Endodermal cell (in vitro differentiated cells): ENCODE measurements around the gene RNF215. TPM values are rescaled to one million over a fixed set of nuclear protein-coding genes. Genes with fewer than 3 reads are reported as not detected.
A peak's percentile ranks its signal among the peaks of the same experiment; 100 is the strongest.

Source experiments
- DNase-seq: peaks from one replicate; pipeline ENCODE4 v3.0.0-alpha.2; 2017
- H3K27ac ChIP-seq: 2 replicates; pipeline ENCODE4 v1.5.1; 2013; ENCODE audit warnings: mild to moderate bottlenecking, low read depth, low read length, moderate library complexity
- H3K27me3 ChIP-seq: 2 replicates; pipeline ENCODE4 v1.6.1; 2013; ENCODE audit warnings: mild to moderate bottlenecking, low read length, moderate library complexity; ENCODE audit not compliant: insufficient read depth, control insufficient read depth, poor library complexity, severe bottlenecking
- H3K36me3 ChIP-seq: 2 replicates; pipeline ENCODE4 v1.7.0; 2013; ENCODE audit warnings: mild to moderate bottlenecking, low read length, moderate library complexity; ENCODE audit not compliant: control insufficient read depth, insufficient read depth
- H3K4me1 ChIP-seq: one replicate; pipeline ENCODE4 v1.7.0; 2013; ENCODE audit warnings: low read length; ENCODE audit not compliant: control insufficient read depth, insufficient read depth
- H3K4me3 ChIP-seq: 2 replicates; pipeline ENCODE4 v1.5.1; 2013; ENCODE audit warnings: mild to moderate bottlenecking, low read length, moderate library complexity
- H3K9ac ChIP-seq: 2 replicates; pipeline ENCODE4 v1.6.1; 2013; ENCODE audit warnings: mild to moderate bottlenecking, low read length, moderate library complexity; ENCODE audit not compliant: poor library complexity, severe bottlenecking; ENCODE audit errors: extremely low read depth
- H3K9me3 ChIP-seq: 2 replicates; pipeline ENCODE4 v1.6.1; 2013; ENCODE audit warnings: mild to moderate bottlenecking, low read length, moderate library complexity; ENCODE audit not compliant: control insufficient read depth
- H3K27ac Mint-ChIP-seq: 2 replicates; pipeline ENCODE4 v1.8.0; 2020; ENCODE audit warnings: mixed read lengths
- H3K27me3 Mint-ChIP-seq: 2 replicates; pipeline ENCODE4 v1.8.0; 2021; ENCODE audit warnings: mild to moderate bottlenecking, mixed read lengths; ENCODE audit not compliant: insufficient read depth
- H3K36me3 Mint-ChIP-seq: 2 replicates; pipeline ENCODE4 v1.8.0; 2020; ENCODE audit warnings: low read depth, mixed read lengths
- H3K4me1 Mint-ChIP-seq: 2 replicates; pipeline ENCODE4 v1.8.0; 2020; ENCODE audit warnings: mixed read lengths
- H3K4me3 Mint-ChIP-seq: 2 replicates; pipeline ENCODE4 v1.8.0; 2020; ENCODE audit warnings: mild to moderate bottlenecking, moderate library complexity, mixed read lengths
- H3K9me3 Mint-ChIP-seq: 2 replicates; pipeline ENCODE4 v1.8.0; 2020; ENCODE audit warnings: mild to moderate bottlenecking, mixed read lengths
- CTCF ChIP-seq: fragments of 200-600 bp; sonication (generic); conservative IDR thresholded peaks from 2 replicates; pipeline ENCODE4 v1.5.0; 2021; ENCODE audit warnings: antibody characterized with exemption, mild to moderate bottlenecking
- WGBS, 2 experiments: methylation state at CpG; one replicate each; pipeline versions ENCODE4 v1.1.5 to v1.1.7; 2013; ENCODE audit warnings: missing lambda C conversion rate in 2 of 2, mixed read lengths in 1 of 2; ENCODE audit not compliant: insufficient coverage in 1 of 2, insufficient read length in 1 of 2; 5-methylcytosine and 5-hydroxymethylcytosine counted together
- total RNA-seq, 2 donors: library from RNA; stranded (reverse); fragmentation: NEBNext Ultra II Directional in 1 of 2; extraction: Animal tissue kit (Norgen Biotek cat#: 25700) in 1 of 2; gene quantifications; 2 replicates in 1 of 2; 3 replicates in 1 of 2; pipeline ENCODE4 v1.2.1, GENCODE V29; 2021

Gene RNF215
- total RNA-seq, 2 donors from 2014 or later = 44.0 to 46.7 TPM

DNA sequence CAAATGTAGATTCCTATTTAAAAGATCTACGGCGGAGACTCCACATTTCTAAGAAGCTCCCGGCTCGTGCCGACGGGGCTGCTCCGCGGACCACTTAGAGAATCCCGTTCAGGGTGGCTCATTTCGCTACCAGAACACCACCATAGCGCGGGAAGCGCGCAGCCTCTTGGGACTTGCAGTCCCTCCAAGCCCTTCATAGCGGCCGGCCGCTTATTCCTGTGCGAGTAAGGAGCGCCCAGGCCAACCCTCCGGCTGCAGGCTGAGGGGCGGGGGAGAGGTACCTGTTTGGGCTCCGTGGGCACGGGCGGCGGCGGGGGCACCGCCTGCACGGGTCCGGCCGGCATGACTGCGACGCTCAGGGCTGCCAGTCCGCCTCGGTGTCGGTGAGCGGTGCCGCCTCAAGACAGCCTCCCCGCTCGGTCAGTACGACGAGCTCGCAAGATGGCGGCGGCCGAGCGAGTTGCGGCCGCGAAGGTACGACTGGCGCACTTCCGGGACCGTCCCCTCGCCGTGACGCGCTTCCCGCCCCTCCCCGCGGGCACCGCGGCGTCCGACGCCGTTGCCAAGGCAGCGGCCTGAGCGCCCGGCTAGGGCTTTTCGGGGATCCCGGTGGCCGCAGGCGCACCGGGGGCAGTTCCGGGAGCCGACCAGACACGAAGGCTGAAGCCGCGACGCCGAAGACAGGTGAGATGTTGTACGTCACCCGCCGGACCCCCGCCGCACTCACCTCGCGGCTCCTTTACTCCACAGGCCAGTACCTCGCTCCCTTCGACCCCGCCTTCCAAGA is 30.6 kb downstream of the RNF215 start, which contains the start of the genes CCDC157 and SF3A1:
TSS of gene CCDC157 (plus strand) at position 559 of the 787 bp plus-strand sequence. CDS start 8,994 bp downstream, outside the sequence.
TSS of gene SF3A1 (minus strand) at position 446 of the 787 bp plus-strand sequence. CDS start at position 344, 102 bp downstream.
- H3K9me3 Mint-ChIP-seq = no peaks in the 10 kb centered on the region
- Histone ChIP-seq H3K9ac (peak within 1 kb of the TSS; percentile 94), H3K4me1 (peaks cover 5% of the 10 kb centered on the region), H3K36me3 (peaks cover 23% of the 10 kb centered on the region), H3K27ac (peak within 1 kb of the TSS; percentile 95), H3K4me3 (peak within 1 kb of the TSS; percentile 99), H3K9me3 (no peaks in the 10 kb centered on the region), H3K27me3 (no peaks in the 10 kb centered on the region)
- H3K27ac Mint-ChIP-seq = peak within 1 kb of the TSS; percentile 97
- H3K4me3 Mint-ChIP-seq = peak within 1 kb of the TSS; percentile 97
- H3K36me3 Mint-ChIP-seq = peaks cover 19% of the 10 kb centered on the region
- DNase-seq = peak; percentile 96
- no peak for TF ChIP-seq CTCF
- peaks cover 2% of the 10 kb centered on the region for H3K27me3 Mint-ChIP-seq
- peaks cover 25% of the 10 kb centered on the region for H3K4me1 Mint-ChIP-seq
- 0 to 1% methylated on average over 37 to 91 of the region's 91 CpGs for WGBS, 2 experiments

GRCh38 chr22:30354644-30355043 is 32.6 kb downstream of the RNF215 start:
- Mint-ChIP-seq H3K27ac (peak overlapping the region; percentile 60), H3K4me1 (peaks cover 25% of the 10 kb centered on the region), H3K4me3 (no peak overlapping the region), H3K9me3 (no peaks in the 10 kb centered on the region), H3K36me3 (peaks cover 36% of the 10 kb centered on the region), H3K27me3 (peaks cover 2% of the 10 kb centered on the region)
- Histone ChIP-seq H3K4me1 (peaks cover 5% of the 10 kb centered on the region), H3K4me3 (peak overlapping the region; percentile 99), H3K27ac (no peak overlapping the region), H3K9ac (peak overlapping the region; percentile 8), H3K27me3 (no peaks in the 10 kb centered on the region), H3K36me3 (peaks cover 37% of the 10 kb centered on the region), H3K9me3 (no peaks in the 10 kb centered on the region)
- no peak for DNase-seq
- WGBS, 2 experiments = 90 to 93% methylated on average over 4 to 5 of the region's 5 CpGs
- TF ChIP-seq CTCF = no peak

- Histone ChIP-seq H3K27ac (no peak overlapping the region), H3K9me3 (no peaks in the 10 kb centered on the region), H3K4me1 (no peaks in the 10 kb centered on the region), H3K9ac (no peak overlapping the region), H3K36me3 (peaks cover 65% of the 10 kb centered on the region), H3K4me3 (no peak overlapping the region), H3K27me3 (no peaks in the 10 kb centered on the region)
- Mint-ChIP-seq H3K9me3 (no peaks in the 10 kb centered on the region), H3K4me1 (peaks cover 18% of the 10 kb centered on the region), H3K27ac (no peak overlapping the region), H3K4me3 (no peak overlapping the region), H3K36me3 (peaks cover 57% of the 10 kb centered on the region), H3K27me3 (no peaks in the 10 kb centered on the region)
- DNase-seq = no peak
- WGBS, 2 experiments = 89 to 96% methylated on average over 3 of the region's 3 CpGs
- TF ChIP-seq CTCF = no peak
Measured at GRCh38 chr22:30351226-30351625, 36.0 kb downstream of the RNF215 start.
